ENCODE results near the gene TIRAP.

DNA sequence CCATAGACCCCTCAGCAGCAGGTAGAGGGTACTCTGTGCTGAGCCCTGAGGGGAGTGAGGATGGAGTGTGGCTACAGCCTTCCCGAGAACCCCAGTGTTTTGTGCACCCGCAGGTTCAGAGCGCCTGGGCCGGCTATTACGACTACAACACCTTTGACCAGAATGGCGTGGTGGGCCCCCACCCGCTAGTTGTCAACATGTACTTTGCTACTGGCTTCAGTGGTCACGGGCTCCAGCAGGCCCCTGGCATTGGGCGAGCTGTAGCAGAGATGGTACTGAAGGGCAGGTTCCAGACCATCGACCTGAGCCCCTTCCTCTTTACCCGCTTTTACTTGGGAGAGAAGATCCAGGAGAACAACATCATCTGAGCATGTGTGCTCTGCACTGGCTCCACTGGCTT lies 5.6 kb upstream of the TIRAP start:
- TF ChIP-seq EP300 (IDR thresholded peaks at IDR 0.05) (no peak), POLR2A (IDR thresholded peaks at IDR 0.05) (no peak)
- TF ChIP-seq, protein P1, sequence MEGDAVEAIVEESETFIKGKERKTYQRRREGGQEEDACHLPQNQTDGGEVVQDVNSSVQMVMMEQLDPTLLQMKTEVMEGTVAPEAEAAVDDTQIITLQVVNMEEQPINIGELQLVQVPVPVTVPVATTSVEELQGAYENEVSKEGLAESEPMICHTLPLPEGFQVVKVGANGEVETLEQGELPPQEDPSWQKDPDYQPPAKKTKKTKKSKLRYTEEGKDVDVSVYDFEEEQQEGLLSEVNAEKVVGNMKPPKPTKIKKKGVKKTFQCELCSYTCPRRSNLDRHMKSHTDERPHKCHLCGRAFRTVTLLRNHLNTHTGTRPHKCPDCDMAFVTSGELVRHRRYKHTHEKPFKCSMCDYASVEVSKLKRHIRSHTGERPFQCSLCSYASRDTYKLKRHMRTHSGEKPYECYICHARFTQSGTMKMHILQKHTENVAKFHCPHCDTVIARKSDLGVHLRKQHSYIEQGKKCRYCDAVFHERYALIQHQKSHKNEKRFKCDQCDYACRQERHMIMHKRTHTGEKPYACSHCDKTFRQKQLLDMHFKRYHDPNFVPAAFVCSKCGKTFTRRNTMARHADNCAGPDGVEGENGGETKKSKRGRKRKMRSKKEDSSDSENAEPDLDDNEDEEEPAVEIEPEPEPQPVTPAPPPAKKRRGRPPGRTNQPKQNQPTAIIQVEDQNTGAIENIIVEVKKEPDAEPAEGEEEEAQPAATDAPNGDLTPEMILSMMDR (IDR thresholded peaks at IDR 0.05): no peak

All from gastroesophageal sphincter (tissue), 3 donors.